OCI-LY3 (cell line): ENCODE data around the gene ELMO1.

Source experiments
- H2AFZ ChIP-seq: fragments of 200-600, 300-600 bp; shearing (Covaris generic); 2 replicates; pipeline ENCODE4 v1.6.0; 2014; ENCODE audit warnings: antibody characterized with exemption, low read depth, low read length
- H3K27ac ChIP-seq: fragments of 200-600, 300-600 bp; sonication (generic); 2 replicates; pipeline ENCODE4 v1.5.1; 2014; ENCODE audit warnings: mild to moderate bottlenecking, low read length, moderate library complexity, mixed read lengths
- H3K27me3 ChIP-seq: fragments of 200-600, 300-600 bp; sonication (generic); 2 replicates; pipeline ENCODE4 v1.6.1; 2014; ENCODE audit warnings: low read depth, low read length, mixed read lengths
- H3K36me3 ChIP-seq: fragments of 200-600, 300-600 bp; sonication (generic); replicated peaks from 2 replicates; pipeline ENCODE3; 2014; ENCODE audit warnings: low read depth, low read length, mixed read lengths
- H3K4me1 ChIP-seq: fragments of 300-600, 200-600 bp; sonication (generic); 2 replicates; pipeline ENCODE4 v1.6.1; 2014; ENCODE audit warnings: low read length, mixed read lengths
- H3K4me2 ChIP-seq: fragments of 200-600, 300-600 bp; sonication (generic); 2 replicates; pipeline ENCODE4 v1.6.1; 2014; ENCODE audit warnings: low read length, mixed read lengths
- H3K4me3 ChIP-seq: fragments of 300-600, 200-600 bp; sonication (generic); 2 replicates; pipeline ENCODE4 v1.5.1; 2014; ENCODE audit warnings: antibody characterized with exemption, mild to moderate bottlenecking, low read length, moderate library complexity
- H3K79me2 ChIP-seq: fragments of 300-600, 200-600 bp; shearing (Covaris generic); 2 replicates; pipeline ENCODE4 v1.6.1; 2014; ENCODE audit warnings: mild to moderate bottlenecking, low read length, mixed read lengths
- H3K9ac ChIP-seq: fragments of 300-600, 200-600 bp; shearing (Covaris generic); 2 replicates; pipeline ENCODE4 v1.6.0; 2014; ENCODE audit warnings: mild to moderate bottlenecking, low read length, moderate library complexity
- H3K9me3 ChIP-seq: fragments of 200-600, 300-600 bp; shearing (Covaris generic); 2 replicates; pipeline ENCODE4 v1.6.1; 2014; ENCODE audit warnings: low read length, mixed read lengths; ENCODE audit not compliant: insufficient read depth
- H4K20me1 ChIP-seq: fragments of 200-600, 300-600 bp; sonication (generic); 2 replicates; pipeline ENCODE4 v1.6.1; 2016; ENCODE audit warnings: low read length, mixed read lengths; ENCODE audit not compliant: insufficient read depth
- EZH2phosphoT487 ChIP-seq: fragments of 200-600 bp; shearing (Covaris generic); IDR thresholded peaks from 2 replicates; pipeline ENCODE4 v1.6.1; 2018; ENCODE audit warnings: antibody characterized with exemption, mixed run types, low read depth
- TF ChIP-seq, protein P1 (sequence below): fragments of 200-600, 300-600 bp; sonication (generic); IDR thresholded peaks from 2 replicates; pipeline ENCODE4 v1.5.1; 2014; ENCODE audit warnings: antibody characterized with exemption, low read length, low read depth

The ELMO1 gene

GRCh38 chr7:37006764-37007163 is 441.9 kb downstream of the ELMO1 start:
- no peak overlapping the region for H3K27ac ChIP-seq
- no peak overlapping the region for H3K9ac ChIP-seq
- H3K9me3 ChIP-seq = no peaks in the 10 kb centered on the region
- no peak overlapping the region for H2AFZ ChIP-seq
- H4K20me1 ChIP-seq = peaks cover 41% of the 10 kb centered on the region
- TF ChIP-seq EZH2phosphoT487 = no peak
- TF ChIP-seq, protein P1, sequence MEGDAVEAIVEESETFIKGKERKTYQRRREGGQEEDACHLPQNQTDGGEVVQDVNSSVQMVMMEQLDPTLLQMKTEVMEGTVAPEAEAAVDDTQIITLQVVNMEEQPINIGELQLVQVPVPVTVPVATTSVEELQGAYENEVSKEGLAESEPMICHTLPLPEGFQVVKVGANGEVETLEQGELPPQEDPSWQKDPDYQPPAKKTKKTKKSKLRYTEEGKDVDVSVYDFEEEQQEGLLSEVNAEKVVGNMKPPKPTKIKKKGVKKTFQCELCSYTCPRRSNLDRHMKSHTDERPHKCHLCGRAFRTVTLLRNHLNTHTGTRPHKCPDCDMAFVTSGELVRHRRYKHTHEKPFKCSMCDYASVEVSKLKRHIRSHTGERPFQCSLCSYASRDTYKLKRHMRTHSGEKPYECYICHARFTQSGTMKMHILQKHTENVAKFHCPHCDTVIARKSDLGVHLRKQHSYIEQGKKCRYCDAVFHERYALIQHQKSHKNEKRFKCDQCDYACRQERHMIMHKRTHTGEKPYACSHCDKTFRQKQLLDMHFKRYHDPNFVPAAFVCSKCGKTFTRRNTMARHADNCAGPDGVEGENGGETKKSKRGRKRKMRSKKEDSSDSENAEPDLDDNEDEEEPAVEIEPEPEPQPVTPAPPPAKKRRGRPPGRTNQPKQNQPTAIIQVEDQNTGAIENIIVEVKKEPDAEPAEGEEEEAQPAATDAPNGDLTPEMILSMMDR = no peak
- H3K4me3 ChIP-seq = no peak overlapping the region
- H3K79me2 ChIP-seq = peaks cover 7% of the 10 kb centered on the region; the same call in 1 of the 2 replicates
- no peak overlapping the region for H3K4me2 ChIP-seq
- H3K36me3 ChIP-seq = peaks cover 47% of the 10 kb centered on the region
- H3K27me3 ChIP-seq = no peaks in the 10 kb centered on the region
- H3K4me1 ChIP-seq = no peaks in the 10 kb centered on the region

GRCh38 chr7:37000511-37000910 is 448.2 kb downstream of the ELMO1 start:
- Histone ChIP-seq H3K36me3 (peaks cover 37% of the 10 kb centered on the region), H3K9ac (no peak overlapping the region)

DNA sequence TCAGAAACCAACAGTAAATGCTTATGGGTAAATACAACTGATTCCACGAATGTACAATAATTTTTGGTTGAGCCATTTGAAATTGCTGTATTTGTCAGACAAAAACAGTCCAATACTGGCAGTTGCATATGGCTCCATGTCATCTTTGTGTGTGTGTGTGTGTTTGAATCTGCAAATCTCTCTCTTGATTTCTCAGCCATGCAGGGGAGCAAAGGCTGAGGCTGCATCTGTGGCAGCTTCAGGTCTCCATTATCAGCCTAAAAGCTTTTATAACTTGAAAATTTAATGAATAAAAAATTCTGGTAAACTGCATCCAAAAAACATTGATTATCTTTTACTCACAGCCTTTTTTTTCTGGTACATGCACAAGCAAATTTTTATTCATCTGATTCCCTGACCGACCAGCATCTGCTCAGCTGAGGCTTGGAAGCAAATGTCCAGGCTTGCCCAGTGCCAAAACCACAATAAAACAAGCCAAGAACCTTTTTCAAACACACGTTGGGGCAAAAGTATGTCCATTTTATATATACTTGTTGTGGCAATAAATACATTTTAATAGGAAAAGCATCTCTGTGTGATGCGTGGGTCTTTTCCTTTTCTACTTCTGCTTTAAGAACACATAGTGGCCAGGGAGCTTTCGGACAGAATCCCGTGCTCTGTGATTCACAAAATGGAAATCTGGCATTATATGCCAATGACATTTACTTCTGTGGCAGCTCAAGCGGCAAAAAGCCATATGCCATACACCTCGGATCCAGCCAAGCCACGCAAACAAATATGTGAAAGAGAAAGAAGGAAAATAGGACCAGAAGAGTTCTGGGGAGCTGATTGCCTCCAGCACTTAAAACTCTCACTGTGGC is 448.8 kb downstream of the ELMO1 start:
- Histone ChIP-seq H3K4me1 (no peaks in the 10 kb centered on the region), H4K20me1 (peaks cover 35% of the 10 kb centered on the region), H3K4me2 (no peak overlapping the region), H3K27ac (no peak overlapping the region), H3K9ac (no peak overlapping the region), H3K79me2 (peaks cover 13% of the 10 kb centered on the region; the same call in 1 of the 2 replicates), H2AFZ (no peak overlapping the region), H3K36me3 (peaks cover 37% of the 10 kb centered on the region), H3K9me3 (no peaks in the 10 kb centered on the region), H3K4me3 (no peak overlapping the region), H3K27me3 (no peaks in the 10 kb centered on the region)
- no peak for TF ChIP-seq EZH2phosphoT487
- TF ChIP-seq, protein P1 = no peak

More at GRCh38 chr7:37000511-37000910, 448.2 kb downstream of the ELMO1 start:
- Histone ChIP-seq H3K27ac (no peak overlapping the region), H3K27me3 (no peaks in the 10 kb centered on the region), H2AFZ (no peak overlapping the region), H3K79me2 (peaks cover 13% of the 10 kb centered on the region; the same call in 1 of the 2 replicates), H3K9me3 (no peaks in the 10 kb centered on the region), H3K4me1 (no peaks in the 10 kb centered on the region), H3K4me2 (no peak overlapping the region), H4K20me1 (peaks cover 35% of the 10 kb centered on the region), H3K4me3 (no peak overlapping the region)
- no peak for TF ChIP-seq EZH2phosphoT487
- TF ChIP-seq, protein P1 = no peak

DNA sequence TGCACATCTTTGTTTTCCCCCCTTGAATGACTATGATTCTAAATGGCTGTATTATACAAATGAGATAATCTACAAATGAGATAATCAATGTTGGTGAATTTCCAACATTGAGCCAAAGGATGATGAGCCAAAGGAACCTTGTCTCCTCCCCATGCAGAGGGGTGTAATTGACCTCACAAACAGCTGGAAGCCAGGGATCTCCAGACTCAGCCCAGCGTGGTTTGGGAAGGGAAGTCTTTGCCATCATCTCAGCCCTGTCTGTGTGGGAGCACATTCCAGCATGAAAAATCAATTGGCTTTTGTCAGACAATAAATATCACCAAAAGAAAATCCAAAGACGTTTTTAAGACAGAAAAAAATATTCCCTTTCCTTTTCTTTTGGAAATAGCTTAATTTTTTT is 452.9 kb downstream of the ELMO1 start:
- no peak overlapping the region for H3K9ac ChIP-seq
- H3K27me3 ChIP-seq = no peaks in the 10 kb centered on the region
- H3K36me3 ChIP-seq = peaks cover 24% of the 10 kb centered on the region
- H2AFZ ChIP-seq = no peak overlapping the region
- no peaks in the 10 kb centered on the region for H3K9me3 ChIP-seq
- H3K4me2 ChIP-seq = no peak overlapping the region
- no peak overlapping the region for H3K4me3 ChIP-seq
- no peak overlapping the region for H3K27ac ChIP-seq
- H3K79me2 ChIP-seq = peaks cover 33% of the 10 kb centered on the region; the same call in 1 of the 2 replicates
- no peaks in the 10 kb centered on the region for H3K4me1 ChIP-seq
- TF ChIP-seq, protein P1 = no peak
- TF ChIP-seq EZH2phosphoT487 = no peak
- H4K20me1 ChIP-seq = peaks cover 52% of the 10 kb centered on the region
